ENCODE results near the gene CPTP. TPM values are rescaled to one million over a fixed set of nuclear protein-coding genes. Genes with fewer than 3 reads are reported as not detected.

The CPTP gene
- polyA plus RNA-seq, 3 donors: 6.4 to 7.7 (median 7.4) TPM

GRCh38 chr1:1336446-1336845 is 11.8 kb downstream of the CPTP start:
- H3K36me3 Mint-ChIP-seq: peaks cover 21 to 40% of the 10 kb centered on the region in 2 donors
- no peak for DNase-seq

GRCh38 chr1:1336931-1337792 is 12.6 kb downstream of the CPTP start:
- H2AFZ ChIP-seq (ENCODE audit: insufficient read depth, low read depth, low read length, poor library complexity, severe bottlenecking): no peak overlapping the region
- H3K27me3 ChIP-seq (ENCODE audit: control insufficient read depth in 2 of 2, insufficient read depth in 2 of 2, low read length in 2 of 2): no peaks in the 10 kb centered on the region
- no peaks in the 10 kb centered on the region for H3K79me2 ChIP-seq (ENCODE audit: insufficient read depth, low read length)
- peak overlapping the region in 1 of 7 donors; percentile 80 for H3K27ac Mint-ChIP-seq
- no peaks in the 10 kb centered on the region for H3K4me1 ChIP-seq (ENCODE audit: control insufficient read depth in 1 of 2, insufficient read depth in 2 of 2, low read length in 2 of 2)
- no peaks in the 10 kb centered on the region for H3K9me3 ChIP-seq (replicated peaks in 1 of 2; ENCODE audit: control insufficient read depth in 1 of 2, insufficient read depth in 1 of 2, low read length in 2 of 2)
- no peak overlapping the region for H3K4me3 Mint-ChIP-seq
- H3K27ac ChIP-seq (ENCODE audit: low read depth in 1 of 2, low read length in 2 of 2): no peak overlapping the region
- no peak overlapping the region for H3K4me2 ChIP-seq (replicated peaks; ENCODE audit: extremely low read depth, low read length, poor library complexity, severe bottlenecking)
- no peak for TF ChIP-seq CTCF (IDR thresholded peaks at IDR 0.05)
- peaks cover 0 to 6% (median 0%) of the 10 kb centered on the region in 3 donors for H3K27me3 Mint-ChIP-seq (ENCODE audit: low read depth in 3 of 3)
- intact Hi-C loops (cut with micrococcal nuclease): no loop called here
- H3K36me3 Mint-ChIP-seq: peaks cover 21 to 44% of the 10 kb centered on the region in 2 donors
- WGBS (ENCODE audit: insufficient coverage): 95% methylated on average over 31 of the region's 32 CpGs
- H3K9me3 Mint-ChIP-seq: peaks cover 0 to 1% (median 0%) of the 10 kb centered on the region in 7 donors
- no peak overlapping the region for H3K4me3 ChIP-seq (replicated peaks in 1 of 3; ENCODE audit: low read depth in 2 of 3, low read length in 3 of 3)
- H3K9ac ChIP-seq (ENCODE audit: insufficient read depth, low read length, poor library complexity, severe bottlenecking): no peak overlapping the region
- peaks cover 4% of the 10 kb centered on the region for H4K20me1 ChIP-seq (ENCODE audit: insufficient read depth, low read length)
- DNase-seq: no peak
- H3K36me3 ChIP-seq (replicated peaks in 1 of 2; ENCODE audit: control insufficient read depth in 1 of 2, insufficient read depth in 2 of 2, low read length in 2 of 2): peaks cover 9 to 29% of the 10 kb centered on the region in 2 donors
- no peaks in the 10 kb centered on the region for H3K4me1 Mint-ChIP-seq

More at GRCh38 chr1:1336446-1336845, 11.8 kb downstream of the CPTP start:
- Mint-ChIP-seq H3K9me3 (peaks cover 0 to 1% (median 0%) of the 10 kb centered on the region in 7 donors), H3K4me3 (no peak overlapping the region), H3K4me1 (no peaks in the 10 kb centered on the region), H3K27me3 (ENCODE audit: low read depth in 3 of 3) (peaks cover 0 to 6% (median 0%) of the 10 kb centered on the region in 3 donors), H3K27ac (no peak overlapping the region)
- Histone ChIP-seq H3K79me2 (ENCODE audit: insufficient read depth, low read length) (no peaks in the 10 kb centered on the region), H3K27me3 (ENCODE audit: control insufficient read depth in 2 of 2, insufficient read depth in 2 of 2, low read length in 2 of 2) (no peaks in the 10 kb centered on the region), H3K4me1 (ENCODE audit: control insufficient read depth in 1 of 2, insufficient read depth in 2 of 2, low read length in 2 of 2) (no peaks in the 10 kb centered on the region), H3K4me2 (replicated peaks; ENCODE audit: extremely low read depth, low read length, poor library complexity, severe bottlenecking) (no peak overlapping the region), H3K36me3 (replicated peaks in 1 of 2; ENCODE audit: control insufficient read depth in 1 of 2, insufficient read depth in 2 of 2, low read length in 2 of 2) (peaks cover 9 to 26% of the 10 kb centered on the region in 2 donors), H2AFZ (ENCODE audit: insufficient read depth, low read depth, low read length, poor library complexity, severe bottlenecking) (no peak overlapping the region), H3K9ac (ENCODE audit: insufficient read depth, low read length, poor library complexity, severe bottlenecking) (no peak overlapping the region), H3K9me3 (replicated peaks in 1 of 2; ENCODE audit: control insufficient read depth in 1 of 2, insufficient read depth in 1 of 2, low read length in 2 of 2) (no peaks in the 10 kb centered on the region), H3K4me3 (replicated peaks in 1 of 3; ENCODE audit: low read depth in 2 of 3, low read length in 3 of 3) (no peak overlapping the region), H3K27ac (ENCODE audit: low read depth in 1 of 2, low read length in 2 of 2) (no peak overlapping the region), H4K20me1 (ENCODE audit: insufficient read depth, low read length) (no peaks in the 10 kb centered on the region)
- intact Hi-C loops (cut with micrococcal nuclease): no loop called here
- no peak for TF ChIP-seq CTCF (IDR thresholded peaks at IDR 0.05)
- 96% methylated on average over 23 of the region's 26 CpGs for whole genome bisulfite sequencing (ENCODE audit: insufficient coverage)
